Measurements from ENCODE around the gene FOXO3.

- TF ChIP-seq CTCF (IDR thresholded peaks at IDR 0.05 in 4 of 5, conservative IDR thresholded peaks at IDR 0.05 in 1 of 5) (no peak), POLR2A (IDR thresholded peaks at IDR 0.05) (no peak)
Observed at GRCh38 chr6:108610270-108610839, 49.6 kb downstream of the FOXO3 start.

All from gastrocnemius medialis (tissue), 4 donors.